HG03342 (cell line): Measurements from ENCODE around the gene RSRC2.
"Not testable (repeated sequence)": the region's sequence is repeated elsewhere in the genome, so short reads cannot be mapped to it uniquely, and the experiment has no call there.

Experiments
- ATAC-seq: cut with Tn5 transposase; IDR thresholded peaks from one replicate; pipeline ENCODE4 v1.9.1; 2021; ENCODE audit warnings: mild to moderate bottlenecking, moderate library complexity; ENCODE audit not compliant: unreplicated experiment

Gene RSRC2, protein sequence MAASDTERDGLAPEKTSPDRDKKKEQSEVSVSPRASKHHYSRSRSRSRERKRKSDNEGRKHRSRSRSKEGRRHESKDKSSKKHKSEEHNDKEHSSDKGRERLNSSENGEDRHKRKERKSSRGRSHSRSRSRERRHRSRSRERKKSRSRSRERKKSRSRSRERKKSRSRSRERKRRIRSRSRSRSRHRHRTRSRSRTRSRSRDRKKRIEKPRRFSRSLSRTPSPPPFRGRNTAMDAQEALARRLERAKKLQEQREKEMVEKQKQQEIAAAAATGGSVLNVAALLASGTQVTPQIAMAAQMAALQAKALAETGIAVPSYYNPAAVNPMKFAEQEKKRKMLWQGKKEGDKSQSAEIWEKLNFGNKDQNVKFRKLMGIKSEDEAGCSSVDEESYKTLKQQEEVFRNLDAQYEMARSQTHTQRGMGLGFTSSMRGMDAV

DNA sequence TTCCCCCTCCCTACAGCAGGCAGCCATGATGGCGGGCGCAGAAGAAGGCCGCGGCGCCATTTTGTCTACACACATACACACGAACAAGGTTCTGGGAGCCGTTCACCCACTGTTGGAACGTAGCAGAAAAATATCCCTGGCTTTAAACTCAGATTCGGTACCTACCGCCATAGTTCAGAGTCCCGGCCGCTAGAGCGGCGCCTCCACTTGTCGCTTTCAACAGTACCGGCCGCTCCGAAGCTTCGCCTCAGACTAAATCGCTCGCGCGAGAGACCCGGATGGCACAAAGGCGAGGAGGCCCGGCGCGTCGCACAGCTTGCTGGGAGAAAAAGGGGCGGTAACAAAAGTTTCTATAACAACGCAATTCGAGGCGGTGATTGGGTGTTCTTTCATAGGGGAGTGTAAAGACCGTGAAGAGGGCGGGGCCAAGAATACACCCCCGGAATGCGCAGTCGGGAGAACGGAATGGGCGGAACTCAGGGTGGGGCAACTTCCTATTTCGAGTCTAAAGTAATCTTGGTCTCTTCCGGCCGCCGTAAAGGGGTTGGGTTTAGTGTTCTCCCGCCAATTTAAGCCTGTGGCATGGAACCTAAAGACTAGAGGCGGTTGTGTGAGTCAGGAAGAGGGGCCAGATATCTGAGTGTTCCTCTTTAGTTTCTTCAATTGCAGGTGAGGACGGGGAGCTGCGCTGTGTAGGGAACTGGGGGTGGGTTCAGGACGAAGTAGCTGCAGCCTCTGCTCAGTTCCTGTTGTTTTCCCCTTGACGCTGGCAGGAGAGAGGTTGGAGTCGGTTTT lies at the start of gene RSRC2, which contains the start of gene KNTC1:
RSRC2 (minus strand) TSS at position 254 of the 795 bp plus-strand sequence; CDS start at position 171, 83 bp downstream.
KNTC1 (plus strand) TSS at position 567 of the 795 bp plus-strand sequence. CDS start 2,815 bp downstream, outside the sequence.
- peak; percentile 93 for ATAC-seq

DNA sequence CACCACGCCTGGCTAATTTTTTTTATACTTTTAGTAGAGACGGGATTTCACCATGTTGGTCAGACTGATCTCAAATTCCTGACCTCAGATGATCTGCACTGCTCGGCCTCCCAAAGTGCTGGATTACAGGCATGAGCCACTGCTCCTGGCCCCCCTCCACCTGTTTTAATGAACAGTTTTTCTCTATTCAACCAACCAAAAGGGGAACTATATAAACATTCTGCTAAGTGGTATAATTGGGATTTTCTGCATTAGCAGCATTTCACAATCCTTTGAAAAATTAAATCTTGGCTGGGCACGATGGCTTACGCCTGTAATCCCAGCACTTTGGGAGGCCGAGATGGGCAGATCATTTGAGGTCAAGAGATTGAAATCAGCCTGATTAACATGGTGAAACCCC lies 45.1 kb upstream of the RSRC2 start:
- no peak for ATAC-seq

DNA sequence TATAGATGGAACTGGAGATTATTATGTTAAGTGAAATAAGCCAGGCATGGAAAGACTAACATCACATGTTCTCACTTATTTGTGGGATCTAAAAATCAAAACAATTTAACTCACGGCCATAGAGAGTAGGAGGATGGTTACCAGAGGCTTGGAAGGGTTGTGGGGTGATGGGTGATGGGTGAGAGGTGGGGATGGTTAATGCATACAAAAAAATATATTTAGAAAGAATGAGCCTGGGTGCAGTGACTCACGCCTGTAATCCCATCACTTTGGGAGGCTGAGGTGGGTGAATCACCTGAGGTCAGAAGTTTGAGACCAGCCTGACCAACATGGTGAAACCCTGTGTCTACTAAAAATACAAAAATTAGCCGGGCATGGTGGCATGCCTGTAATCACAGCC lies 43.3 kb upstream of the RSRC2 start:
- ATAC-seq, result not testable (repeated sequence)

DNA sequence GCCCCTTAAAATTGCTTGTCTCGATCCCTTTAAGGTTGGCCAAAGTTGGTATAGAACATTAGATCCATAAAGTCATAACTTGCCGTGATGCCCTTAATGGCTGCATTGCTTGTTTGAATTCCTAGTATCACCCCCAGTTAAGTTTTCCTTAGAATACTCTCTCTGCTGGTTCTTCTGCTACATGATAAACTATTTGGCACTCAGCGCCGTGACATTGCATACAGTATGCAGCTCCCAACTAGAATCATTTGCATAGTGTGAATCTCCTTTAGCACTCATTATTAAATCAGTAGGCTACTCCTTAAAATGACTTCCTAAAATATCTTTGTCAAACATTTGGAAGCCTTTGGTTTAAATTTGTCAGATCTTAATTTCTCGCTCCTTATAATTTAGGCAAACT lies 42.6 kb upstream of the RSRC2 start:
- no peak for ATAC-seq

DNA sequence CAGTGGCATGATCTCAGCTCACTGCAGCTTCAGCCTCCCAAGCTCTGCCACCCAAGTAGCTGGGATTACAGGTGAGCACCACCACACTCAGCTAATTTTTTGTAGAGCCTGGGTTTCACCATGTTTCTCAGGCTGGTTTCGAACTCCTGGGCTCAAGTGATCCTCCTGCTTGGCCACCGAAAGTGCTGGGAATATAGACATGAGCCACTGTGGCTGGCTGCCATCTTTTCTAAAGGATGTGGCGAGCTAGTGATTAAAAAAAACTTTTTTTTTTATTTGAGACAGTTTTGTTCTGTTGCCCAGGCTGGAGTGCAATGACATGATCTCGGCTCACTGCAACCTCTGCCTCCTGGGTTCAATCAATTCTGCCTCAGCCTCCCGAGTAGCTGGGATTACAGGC lies 40.1 kb upstream of the RSRC2 start:
- not testable (repeated sequence) for ATAC-seq

DNA sequence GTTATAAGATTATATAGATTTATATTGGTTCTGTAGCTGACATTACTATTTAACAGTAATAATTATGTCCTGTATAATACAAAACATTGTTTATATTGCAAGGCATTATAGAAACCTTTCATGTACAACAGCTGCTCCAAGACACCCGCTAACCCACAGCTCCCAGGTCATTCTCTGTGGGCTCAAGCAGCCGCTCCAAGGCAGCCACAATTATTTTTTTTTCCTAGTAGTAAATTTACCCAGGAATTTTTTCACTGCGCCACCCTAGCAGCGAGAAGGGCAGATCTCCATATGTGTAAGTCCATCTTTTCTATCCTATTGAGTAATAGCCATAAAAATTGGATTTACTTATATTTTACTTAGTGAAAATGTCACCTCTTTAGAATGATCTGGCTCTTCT lies 36.6 kb upstream of the RSRC2 start:
- no peak for ATAC-seq

DNA sequence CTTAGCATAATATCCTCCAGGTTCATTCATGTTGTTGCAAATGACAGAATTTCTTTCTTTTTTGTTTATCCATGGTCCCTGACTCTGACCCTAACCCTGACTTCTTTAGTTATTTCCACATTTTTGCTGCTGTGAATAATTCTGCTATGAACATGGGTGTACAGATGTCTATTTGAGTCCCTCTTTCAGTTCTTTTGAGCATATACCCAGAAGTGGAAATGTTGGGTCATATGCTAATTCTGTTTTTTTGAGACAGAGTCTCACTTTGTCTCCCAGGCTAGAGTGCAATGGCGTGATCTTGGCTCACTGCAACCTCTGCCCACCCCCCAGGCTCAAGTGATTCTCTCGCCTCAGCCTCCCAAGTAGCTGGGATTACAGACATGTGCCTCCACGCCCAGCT lies 33.4 kb upstream of the RSRC2 start:
- ATAC-seq, result no peak

DNA sequence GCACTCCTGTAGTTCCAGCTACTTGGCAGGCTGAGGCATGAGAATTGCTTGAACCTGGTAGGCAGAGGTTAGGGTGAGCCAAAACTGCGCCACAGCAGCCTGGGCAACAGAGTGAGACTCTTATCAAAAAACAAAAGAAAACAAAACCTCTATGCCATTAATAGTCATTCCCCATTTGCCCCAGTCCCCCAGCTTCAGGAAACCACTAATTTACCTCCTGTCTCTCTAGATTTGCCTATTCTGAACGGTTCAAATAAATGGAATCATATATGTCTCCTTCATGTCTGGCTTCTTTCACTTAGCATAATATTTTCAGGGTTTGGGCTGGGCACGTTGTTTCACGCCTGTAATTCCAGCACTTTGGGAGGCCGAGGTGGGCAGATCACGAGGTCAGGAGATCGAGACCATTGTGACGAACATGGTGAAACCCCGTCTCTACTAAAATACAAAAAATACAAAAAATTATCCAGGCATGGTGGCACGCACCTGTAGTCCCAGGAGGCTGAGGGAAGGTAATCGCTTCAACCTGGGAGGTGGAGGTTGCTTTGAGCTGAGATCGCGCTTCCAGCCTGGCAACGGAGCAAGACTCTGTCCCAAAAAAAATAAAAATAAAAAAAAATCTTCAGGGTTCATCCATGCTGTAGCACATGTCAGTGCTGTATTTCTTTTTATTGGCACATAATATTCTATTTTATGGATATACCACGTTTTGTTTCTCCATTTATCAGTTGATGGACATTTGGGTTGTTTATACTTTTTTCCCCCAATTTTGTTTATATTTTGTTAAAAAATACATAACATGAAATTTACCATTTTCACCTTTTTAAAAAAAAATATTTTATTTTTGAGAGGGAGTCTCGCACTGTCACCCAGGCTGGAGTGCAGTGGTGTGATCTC lies 32.3 kb upstream of the RSRC2 start:
- ATAC-seq, result no peak

DNA sequence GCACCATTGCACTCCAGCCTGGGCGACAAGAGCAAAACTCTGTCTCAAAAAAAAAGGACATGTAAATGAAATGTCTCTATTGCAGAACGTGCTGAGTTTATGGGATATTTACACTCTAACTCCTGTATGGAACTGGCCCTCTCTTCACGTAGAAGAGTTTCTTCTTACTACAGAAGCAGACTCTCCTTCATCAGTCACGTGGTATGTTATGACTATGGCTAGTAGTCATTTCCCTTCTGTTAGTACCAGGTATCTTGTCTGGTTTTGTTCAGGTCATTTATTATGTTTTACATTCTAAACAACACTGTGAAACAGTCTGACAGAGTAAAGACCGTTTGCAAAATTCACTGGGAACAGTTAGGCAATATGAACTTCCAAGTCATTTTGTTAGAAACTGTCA lies 20.6 kb upstream of the RSRC2 start:
- ATAC-seq, result no peak

DNA sequence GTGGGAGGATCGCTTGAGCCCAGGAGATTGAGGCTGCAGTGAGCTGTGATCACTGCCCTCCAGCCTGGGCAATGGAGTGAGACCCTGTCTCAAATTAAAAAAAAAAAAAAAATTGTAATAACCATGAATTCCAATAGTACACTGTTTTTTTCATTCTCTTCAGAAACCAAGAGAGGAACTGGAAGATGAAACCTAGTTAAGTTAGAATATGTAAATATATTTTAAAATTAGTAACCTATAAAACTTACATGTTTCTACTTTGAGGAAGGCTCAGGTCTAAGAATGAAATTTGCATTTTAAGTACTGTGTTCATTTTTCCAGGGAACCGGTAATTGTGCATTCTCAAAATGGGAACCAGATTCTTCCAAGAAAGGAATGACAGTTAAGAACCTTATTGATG lies 19.1 kb upstream of the RSRC2 start:
- ATAC-seq, result peak; percentile 71

DNA sequence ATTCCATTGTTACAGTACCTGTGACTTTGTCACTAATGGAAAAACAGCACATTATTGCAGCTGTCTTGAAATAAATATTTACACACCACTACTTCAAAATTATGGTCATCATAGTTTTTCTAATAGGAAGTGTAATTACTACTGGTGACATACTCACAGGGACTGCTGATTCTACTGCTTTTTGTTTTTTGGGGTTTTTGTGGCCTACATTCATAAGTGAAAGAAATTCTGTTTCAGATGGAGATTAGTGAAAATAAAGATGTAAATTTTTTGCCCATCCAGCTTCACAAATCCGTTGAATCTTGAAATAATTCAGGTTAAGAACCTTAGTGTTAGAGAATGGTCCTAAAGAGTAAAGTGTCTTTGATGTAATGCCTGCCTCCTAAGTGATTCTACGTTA lies 17.8 kb upstream of the RSRC2 start:
- ATAC-seq, result no peak

DNA sequence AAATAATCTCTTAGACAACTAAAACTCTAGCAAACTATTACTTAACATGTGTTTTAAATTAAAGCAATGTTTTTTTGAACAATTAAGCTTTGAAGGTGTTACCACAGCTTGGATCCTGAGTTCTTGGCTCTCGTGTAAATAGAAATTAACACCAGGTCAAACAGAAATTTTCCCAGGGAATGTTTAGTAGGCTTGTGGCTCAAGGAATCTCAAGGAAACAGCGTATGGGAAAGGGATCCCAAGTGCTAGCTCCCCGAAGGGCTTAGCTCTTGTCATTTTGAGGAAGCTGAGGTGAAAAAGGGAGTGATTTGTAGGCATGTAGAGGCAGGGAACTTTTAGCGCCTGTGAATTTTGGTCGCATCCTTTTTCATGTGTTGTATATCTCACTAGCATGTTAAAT lies 11.8 kb upstream of the RSRC2 start:
- ATAC-seq, result no peak

DNA sequence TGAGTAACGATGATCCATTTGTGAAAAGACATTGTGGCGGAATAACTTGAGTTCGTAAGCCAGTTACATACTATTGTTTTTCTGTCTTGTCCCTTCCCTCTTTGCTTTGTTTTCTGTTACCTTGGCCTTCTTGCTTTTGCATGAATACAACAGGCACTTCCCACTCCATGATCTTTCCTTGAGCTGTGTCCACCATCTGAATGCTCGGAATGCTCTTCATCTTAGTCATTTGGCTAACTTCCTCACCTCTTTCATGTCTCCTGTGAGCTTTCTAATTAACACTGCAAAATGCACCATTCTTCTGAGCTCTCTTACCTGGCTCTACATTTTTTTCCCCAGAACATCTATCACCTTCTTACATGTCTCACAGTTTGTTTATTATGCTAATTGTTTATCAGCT lies 10.3 kb upstream of the RSRC2 start:
- no peak for ATAC-seq

DNA sequence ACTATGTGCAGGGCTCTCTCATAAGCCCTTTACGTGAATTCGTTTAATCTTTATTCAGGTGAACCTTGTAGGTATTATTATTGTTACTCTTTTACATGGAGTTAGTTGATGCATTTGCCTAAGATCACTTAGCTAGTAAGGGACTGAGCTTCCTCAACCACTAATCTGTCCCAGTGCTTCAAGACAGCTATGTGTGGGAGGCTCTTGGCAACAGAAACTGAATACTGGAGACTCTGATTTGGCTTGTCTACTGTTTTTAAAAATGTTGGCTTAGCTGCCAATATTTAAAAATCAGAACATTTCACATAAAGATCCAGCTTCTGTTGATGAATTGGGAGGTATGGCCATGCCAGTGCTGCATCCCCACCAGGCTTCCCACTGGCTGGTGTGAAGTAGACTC lies 7.1 kb upstream of the RSRC2 start:
- no peak for ATAC-seq

DNA sequence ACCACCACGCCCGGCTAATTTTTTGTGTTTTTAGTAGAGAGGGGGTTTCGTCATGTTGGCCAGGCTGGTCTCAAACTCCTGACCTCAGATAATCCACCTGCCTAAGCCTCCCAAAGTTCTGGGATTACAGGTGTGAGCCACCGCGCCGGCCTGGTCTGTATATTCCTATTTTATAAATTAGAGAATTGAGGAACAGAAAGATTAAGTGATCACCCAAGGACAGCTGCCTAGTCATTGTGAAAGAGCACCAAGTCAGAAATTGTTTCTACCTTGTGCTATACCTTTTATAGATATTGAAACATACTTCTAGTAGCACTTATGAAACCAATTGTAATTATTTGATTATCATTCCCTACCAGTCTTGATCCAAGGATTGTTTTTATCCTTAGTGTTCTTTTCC lies 2.3 kb upstream of the RSRC2 start:
- ATAC-seq, result no peak

DNA sequence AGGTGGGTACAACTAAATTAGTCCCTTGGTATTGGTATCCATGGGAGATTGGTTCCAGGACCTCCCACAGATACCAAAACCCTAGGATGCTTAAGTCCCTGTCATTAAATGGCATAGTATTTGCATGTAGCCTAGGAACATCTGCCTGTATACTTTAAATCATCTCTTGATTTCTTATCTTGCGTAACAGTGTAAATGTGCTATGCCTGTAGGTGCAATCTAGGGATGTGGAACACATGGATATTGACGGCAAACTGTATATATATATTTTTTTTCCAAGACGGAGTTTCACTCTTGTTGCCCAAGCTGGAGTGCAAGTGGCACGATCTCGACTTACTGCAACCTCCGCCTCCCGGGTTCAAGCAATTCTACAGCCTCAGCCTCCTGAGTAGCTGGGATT lies 1.8 kb upstream of the RSRC2 start:
- no peak for ATAC-seq

DNA sequence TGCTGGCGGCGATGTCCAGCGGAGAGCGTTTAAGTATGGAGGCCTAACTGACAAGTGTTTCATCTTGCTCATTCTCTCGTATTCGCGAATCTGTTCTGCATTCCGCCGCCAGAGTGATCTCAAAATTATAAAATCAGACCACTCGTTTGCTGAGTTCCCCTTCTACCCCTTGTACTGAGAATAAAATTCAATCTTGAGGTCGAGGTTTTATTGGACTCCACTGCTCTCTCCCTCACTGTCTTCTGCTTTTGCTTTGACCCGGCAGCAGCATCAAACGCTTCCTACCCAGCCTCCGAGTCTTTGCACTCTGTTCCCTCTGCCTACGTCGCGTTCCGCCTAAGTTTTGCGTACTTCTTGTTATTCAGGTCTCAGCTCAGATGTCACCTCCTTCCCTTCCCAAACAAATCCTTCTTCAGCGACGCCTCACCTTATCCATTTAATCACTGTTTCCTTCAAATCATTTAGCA lies 775 bp upstream of the RSRC2 start:
- ATAC-seq, result no peak

DNA sequence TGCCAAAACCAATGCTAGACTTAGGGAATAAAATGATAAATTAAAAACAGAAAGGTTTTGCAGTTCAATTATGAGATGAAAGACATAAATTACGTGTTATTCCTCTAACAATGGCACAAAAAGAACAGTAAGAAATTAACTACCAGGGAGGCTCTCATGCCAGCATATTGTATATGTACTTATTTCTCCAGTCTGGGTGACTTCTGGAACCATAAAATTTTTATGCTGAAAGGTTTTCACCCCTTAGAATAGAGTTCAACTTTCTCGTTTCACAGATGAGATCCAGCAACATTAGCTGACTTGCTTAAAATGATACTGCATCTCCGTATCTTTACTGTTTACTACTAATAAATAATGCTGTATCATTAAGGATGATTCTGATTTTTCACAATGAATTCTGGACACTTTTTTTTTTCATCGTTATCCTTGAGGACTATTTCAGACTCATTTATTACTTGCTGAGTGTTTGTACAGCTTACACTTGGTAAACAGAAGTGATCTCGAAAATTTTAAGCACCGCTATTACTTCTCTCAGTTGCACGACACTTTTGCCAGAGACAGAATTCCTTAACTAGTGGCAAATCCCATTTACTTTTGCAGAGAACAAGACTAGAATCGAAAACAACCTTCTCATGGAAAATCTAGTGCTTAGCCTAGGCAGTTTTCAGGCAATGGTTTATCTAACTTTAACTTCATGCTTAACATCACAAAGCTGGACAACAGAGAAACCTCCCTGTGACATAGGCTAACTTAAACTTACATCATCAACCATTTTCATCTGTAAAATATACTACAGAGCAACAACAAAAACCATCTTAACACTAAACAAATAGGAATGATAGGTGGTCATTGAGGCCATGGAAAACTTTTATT lies 2.7 kb downstream of the RSRC2 start:
- no peak for ATAC-seq

DNA sequence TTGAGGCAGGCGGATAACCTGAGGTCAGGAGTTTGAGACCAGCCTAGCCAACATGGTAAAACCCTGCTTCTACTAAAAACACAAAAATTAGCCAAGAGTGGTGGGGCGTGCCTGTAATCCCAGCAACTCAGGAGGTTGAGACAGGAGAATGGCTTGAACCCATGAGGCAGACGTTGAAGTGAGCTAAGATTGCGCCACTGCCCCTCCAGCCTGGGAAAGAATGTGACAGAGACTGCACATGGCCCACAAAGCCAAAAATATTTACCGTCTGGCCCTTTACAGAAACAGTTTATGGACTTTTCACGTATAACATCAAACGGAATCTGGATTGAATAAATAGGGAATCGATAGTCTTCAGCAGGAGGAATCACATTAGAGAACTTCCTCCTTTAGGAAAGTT lies 3.5 kb downstream of the RSRC2 start:
- no peak for ATAC-seq

DNA sequence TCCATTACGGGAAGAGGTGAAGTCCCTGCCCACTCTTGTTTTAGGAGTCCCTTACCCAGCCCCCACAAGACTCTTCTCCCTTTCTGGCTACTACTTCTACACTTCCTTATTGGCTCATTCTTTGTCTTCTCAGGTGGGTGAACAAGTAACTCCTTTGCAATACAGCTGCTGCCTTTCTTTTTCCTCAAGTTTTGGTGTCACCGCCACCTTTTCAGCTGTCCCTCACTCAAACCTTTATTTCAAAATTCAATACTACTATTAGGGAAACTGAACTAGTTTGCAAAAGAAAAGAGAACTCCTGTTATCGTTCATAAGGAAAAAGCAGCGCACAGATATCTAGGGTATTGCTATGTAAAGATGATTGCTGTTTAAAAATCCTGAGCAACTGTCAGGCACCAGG lies 6.1 kb downstream of the RSRC2 start:
- no peak for ATAC-seq
